Measurements from ENCODE around the gene KRT81.
"Not testable (repeated sequence)": the region's sequence is repeated elsewhere in the genome, so short reads cannot be mapped to it uniquely, and the experiment has no call there.

The KRT81 gene

DNA sequence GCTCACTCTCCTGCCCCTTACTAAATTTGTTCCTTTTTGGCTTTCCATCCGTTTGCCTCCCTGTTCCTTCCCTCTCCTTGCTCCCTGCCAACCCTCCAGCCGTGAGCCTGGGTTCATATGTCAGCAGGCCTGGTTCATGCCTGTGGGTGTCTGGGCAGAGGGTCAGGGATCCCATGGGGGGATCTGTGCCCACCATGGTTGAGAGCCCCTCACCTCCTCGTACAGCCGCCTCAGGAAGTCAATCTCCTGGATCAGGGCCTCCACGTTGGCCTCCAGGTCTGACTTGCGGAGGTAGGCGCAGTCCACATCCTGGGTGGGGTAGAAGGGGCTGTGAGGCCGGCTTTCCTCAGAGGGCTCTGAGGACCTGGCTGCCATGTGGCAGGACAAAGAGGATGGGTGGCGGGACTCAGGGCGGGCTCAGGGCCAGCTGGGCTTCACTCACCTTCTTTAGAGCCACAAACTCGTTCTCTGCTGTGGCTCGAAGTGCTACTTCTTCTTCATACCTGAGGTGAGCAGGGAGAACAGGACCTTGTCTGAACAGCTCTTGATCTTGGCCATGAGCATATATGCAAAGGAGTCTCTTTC, 26.2 kb upstream of the KRT81 start:
- no peak for DNase-seq

DNA sequence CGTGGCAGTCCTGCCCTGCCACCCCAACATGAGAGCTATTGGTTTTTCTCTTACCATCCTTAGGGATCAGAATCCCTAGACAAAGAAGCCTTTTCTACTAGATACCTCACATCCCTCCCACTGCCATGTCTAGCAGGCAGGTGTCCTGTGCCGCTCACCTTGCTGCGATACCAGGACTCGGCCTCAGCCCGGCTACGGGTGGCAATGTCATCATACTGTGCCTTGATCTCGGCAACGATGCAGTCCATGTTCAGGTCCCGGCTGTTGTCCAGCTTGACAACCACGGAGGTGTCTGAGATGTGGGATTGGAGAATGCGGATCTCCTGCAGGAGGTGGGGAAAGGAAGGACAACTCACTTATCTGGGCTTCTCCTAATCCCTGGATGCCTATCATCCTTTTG, 25.4 kb upstream of the KRT81 start:
- no peak for DNase-seq

- DNase-seq, result no peak
Observed at GRCh38 chr12:52316290-52316689, 25.0 kb upstream of the KRT81 start.

DNA sequence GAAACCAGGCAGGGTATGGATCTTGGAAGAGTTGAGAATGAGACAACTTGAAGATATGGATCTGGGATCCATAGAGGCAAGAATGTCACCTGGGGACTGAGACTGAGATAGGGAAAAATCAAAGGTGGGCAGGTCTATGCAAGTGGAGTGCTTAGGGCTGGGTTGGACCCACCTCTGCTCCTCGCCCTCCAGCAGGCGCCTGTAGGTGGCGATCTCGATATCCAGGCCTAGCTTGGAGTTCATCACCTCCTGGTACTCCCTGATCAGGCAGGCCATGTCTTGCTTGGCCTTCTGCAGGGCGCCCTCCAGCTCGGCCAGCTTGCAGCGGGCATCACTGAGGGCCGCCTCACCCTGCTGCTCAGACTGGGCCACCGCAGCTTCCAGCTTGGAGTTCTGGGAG, 24.4 kb upstream of the KRT81 start:
- DNase-seq, result peak in 2 of 3 donors; percentile 22 to 37

DNA sequence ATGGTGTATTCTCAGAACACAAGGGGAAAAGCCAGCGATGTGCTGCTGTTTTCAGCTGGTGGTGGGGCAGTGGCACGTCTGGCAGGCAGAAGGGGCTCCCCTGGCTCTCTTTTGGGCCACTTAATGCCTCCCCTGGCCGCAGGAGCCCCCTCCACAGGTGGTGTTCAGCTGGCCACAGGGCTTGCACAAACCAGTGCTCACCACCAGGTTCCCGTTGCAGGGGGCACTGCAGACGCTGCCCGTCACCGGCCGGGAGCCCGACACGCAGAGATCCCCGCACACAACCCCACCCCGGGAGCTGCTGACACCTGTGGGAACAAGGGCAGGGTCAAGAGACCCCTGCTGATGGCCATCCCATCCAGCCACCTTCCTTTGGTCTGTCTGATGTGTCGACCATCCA, 23.2 kb upstream of the KRT81 start:
- DNase-seq, result no peak

- no peak for DNase-seq
Observed at GRCh38 chr12:52313926-52314325, 22.6 kb upstream of the KRT81 start.

DNA sequence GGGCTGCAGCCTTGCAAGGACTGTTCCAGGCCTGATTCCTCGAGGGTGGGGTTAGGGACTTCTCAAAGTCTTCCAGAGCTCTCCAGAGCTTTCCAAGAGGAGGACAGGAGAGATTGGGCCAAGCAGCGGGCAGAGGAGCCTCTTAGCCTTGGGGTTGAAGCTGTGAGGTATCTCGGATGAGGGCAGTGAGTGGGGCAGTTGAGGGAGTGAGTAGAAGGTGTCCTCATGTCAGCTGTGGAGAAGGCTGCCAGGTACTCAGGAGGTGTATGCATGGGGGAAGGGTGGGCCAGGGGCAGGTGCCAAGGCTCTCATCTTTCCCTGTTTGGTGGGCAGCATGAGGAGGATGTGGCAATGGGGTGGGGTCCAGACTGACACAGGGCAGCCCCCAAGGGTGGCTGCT, 22.1 kb upstream of the KRT81 start:
- DNase-seq, result no peak

GRCh38 chr12:52312086-52312485, 20.8 kb upstream of the KRT81 start:
- no peak for DNase-seq

DNA sequence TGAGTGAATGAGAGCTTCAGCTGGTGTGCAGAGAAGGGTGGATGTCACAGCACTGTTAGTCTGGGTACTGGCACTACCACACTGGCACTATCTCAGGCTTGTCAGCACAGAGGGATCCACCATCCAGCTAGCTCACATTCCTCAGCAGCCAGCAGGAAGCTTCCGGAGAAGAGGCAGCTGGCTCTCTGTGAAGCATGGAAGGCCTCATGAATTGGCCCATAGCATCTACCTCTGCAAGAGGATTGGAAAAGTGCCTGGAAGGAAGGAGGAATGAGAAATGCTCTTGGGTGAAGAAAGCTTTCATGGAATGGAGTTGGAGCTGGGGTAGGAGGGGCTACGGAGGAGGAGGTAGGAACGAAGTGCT, 19.9 kb upstream of the KRT81 start:
- no peak for DNase-seq

GRCh38 chr12:52310622-52311284, 19.4 kb upstream of the KRT81 start:
- DNase-seq, result no peak

DNA sequence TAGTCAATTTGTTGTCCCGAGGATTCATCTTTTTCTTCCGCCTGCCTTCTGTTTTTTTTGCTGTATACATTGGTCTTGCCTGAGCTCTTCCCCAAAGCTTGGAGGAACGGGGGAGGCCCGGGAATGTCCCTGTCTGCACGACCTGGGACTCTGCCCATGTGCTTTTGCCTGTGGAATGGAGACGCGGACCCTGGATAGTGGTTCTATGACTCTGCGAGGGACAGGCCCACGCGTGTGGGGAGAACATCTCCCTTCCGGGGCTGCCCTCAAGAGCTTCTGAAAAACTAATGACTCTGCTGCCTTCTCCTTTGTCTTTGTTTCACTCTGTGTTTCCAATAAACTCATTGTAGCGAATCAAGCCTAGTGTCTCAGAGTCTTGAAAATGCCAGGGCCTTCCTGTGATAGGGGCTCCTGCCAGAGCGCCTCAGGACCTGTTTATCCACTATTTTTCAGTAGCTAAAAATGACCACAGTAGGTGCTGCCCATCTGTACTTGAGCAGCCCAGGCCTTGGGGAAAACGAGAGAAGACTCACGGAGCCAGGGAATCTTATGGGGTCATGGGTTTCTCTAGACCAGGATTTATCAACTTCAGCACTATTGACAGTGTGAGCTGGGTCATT, 17.6 kb upstream of the KRT81 start:
- peak; percentile 33 to 69 (median 42) for DNase-seq

DNA sequence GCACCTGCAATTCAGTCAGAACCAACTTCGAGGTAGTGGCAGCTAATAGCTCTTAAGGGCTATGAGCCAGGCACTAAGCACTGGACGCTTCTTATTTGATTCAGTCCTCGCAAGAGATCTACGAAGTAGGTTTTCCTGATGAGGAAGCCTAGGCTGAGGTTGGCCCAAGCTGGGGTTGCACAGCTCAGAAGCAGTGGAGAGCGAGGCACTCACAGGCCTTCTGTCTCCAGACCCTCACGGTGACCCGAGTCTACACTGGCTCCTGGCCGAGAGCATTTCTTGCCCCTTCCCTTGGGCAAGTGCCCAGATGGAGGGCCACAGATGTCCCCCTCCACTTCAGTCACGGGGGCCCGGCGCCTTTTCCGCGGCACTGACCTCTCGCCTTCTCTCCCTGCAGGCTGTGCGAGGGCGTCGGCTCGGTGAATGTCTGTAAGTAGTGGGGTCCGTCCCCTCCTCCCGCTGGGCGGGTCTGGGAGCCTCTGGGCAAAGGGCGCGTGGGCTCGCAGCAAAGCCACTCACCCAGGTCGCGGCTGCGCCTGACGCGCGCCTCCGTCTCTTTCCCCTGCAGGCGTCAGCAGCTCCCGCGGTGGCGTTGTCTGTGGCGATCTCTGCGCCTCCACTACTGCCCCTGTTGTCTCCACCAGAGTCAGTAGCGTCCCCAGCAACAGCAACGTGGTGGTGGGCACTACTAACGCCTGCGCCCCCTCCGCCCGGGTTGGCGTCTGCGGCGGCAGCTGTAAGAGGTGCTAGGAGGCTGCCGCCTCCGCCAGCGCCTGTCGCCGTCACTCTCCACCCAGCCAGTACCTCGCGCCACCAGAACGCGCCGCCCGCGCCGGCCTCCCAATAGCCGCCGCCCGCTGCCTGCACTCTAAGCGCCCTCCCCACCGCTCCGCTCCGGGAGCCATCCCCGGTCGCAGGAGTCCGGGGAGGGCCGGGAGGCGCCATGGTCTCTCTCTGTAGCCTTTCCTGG, 16.8 kb upstream of the KRT81 start:
- DNase-seq, result peak; percentile 28 to 72 (median 48)

DNA sequence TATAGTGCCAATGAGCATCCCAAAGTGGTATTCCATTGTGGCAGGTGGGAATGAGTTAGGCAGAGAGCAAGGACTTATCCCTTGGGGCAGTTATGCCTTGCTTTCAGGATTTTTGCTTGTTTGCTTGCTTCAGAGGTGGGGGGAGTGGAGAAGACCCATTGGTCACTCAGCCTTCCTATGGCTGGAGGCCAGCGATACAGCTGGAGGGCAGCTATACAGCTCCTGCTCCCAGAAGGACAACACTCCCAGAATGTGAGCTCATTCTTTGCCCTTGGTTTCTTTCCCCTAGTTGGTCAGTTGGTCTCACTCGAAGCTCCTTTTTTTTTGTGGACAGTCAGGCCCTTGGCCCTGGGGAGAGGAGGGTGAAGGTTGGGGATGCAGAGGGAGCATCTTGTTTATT, 15.4 kb upstream of the KRT81 start:
- no peak for DNase-seq

- DNase-seq, result no peak
Observed at GRCh38 chr12:52305921-52306705, 14.8 kb upstream of the KRT81 start.

DNA sequence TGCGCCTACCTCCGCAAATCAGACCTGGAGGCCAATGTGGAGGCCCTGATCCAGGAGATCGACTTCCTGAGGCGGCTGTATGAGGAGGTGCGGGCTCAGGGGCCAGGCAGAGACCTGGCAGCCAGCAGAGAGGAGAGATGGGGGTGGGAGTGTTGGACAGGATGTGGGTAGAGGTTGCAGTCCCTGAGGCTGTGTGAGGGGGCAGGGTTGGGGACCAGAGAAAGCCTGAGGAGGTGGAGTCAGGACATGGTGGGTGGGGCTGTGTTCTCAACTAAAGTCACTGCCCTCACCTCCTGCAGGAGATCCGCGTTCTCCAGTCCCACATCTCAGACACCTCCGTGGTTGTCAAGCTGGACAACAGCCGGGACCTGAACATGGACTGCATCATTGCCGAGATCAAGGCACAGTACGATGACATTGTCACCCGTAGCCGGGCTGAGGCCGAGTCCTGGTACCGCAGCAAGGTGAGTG, 13.6 kb upstream of the KRT81 start:
- DNase-seq, result not testable (repeated sequence)

DNA sequence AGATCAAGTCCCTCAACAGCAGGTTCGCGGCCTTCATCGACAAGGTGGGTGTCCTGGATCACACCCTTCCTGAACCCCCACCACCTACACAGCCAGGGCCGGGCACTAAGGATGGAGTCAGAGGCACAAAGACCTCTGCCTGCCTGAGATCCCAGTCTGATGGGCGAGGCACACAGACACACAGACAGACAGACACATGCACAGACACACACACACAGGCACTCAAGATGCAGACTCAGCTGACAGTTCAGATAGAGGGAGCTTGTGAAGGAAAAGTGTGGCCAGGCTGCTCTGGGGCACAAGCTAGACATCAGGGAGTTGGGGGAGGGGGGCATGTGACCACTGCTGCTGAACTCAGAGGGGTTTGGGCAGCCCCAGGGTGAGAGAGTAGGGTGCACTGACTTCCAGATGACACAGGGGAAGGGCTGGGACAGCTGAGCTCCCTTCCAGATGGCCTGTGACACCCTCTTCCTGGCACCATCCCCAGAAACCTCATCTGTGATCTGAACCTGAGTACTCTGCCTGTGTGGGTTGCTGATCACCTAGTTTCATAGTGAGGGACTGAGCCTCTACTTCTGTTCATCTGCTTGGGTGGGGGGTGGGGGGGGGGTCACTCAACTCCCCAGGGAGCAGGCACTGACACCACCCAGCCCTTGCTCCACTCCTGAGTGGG, 11.0 kb upstream of the KRT81 start:
- DNase-seq, result not testable (repeated sequence)

DNA sequence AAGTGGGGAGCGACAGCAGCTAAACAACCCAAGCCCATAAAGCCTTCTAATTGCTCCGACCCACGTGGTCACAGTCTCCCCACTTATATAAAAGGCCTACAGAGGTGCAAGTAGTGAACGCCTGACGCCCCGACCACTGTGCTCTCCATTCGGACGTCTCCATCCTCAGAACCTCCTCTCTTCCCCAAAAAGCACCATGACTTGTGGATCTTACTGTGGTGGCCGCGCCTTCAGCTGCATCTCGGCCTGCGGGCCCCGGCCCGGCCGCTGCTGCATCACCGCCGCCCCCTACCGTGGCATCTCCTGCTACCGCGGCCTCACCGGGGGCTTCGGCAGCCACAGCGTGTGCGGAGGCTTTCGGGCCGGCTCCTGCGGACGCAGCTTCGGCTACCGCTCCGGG, 10.4 kb upstream of the KRT81 start:
- DNase-seq, result not testable (repeated sequence)

GRCh38 chr12:52300796-52301691, 9.7 kb upstream of the KRT81 start:
- DNase-seq, result no peak

DNA sequence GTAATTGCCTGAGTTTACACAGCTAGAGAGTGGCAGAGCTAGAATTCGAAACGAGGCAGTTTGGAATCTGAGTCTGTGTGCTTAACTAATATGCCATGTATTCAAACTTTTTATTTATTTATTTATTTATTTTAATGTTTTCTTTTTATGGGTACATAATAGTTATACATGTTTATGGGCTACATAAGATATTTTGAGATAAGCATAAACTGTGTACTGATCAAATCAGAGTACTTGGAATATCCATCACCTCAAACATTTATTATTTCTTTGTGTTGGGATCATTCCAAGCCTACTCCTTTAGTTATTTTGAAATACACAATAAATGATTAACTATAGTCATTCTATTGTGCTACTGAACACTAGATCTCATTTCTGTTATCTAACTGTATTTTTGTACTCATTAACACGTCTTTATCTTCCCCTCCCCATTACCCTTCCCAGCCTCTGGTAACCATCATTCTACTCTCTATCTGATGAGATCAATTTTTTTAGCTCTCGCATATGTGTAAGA, 7.4 kb upstream of the KRT81 start:
- no peak for DNase-seq

DNA sequence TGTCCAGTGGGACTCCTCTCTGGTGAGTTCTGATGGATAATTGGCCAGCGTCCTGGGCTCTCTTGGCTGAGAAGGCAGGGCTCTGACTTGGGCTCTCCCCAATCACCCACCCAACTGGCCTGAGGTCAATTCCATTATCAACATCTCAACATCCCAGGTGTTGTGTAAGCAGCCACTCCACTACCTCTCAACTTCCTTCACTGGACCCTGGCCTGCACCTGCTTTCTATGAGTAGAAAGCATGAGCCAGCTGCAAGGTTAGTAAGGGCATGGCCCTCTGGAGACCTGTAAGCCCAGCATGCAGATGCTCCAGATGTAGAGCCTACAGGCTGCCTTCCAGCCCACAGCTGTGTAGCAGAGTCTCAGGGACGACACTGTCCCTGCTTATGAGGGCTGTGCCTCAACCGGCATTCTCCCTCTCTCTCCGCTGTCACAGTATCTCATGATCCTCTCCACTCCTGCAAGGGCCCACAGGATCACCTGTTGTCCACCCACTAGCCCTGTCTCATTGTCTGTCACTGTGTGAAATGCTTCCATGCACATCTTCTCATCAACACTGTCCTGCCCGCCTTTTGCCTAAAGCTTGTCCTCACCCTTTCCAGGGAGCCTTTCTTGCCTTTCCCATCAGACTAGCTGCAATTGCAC, 5.4 kb upstream of the KRT81 start:
- no peak for DNase-seq
